Upper lobe of left lung (tissue), 6 donors: ENCODE measurements around the gene PUDP. TPM values are rescaled to one million over a fixed set of nuclear protein-coding genes. Genes with fewer than 3 reads are reported as not detected.

Experiments used
- ATAC-seq, 2 donors: fragments of 200-7000 bp; cut with Tn5 transposase; one replicate each; pipeline ENCODE4 v1.9.1; 2022; ENCODE audit warnings: mild to moderate bottlenecking in 2 of 2, moderate library complexity in 2 of 2; ENCODE audit not compliant: low FRiP score in 2 of 2
- DNase-seq, 2 donors: peaks; one replicate each; pipeline ENCODE4 v3.0.0-alpha.2; 2019 to 2020
- H3K27ac ChIP-seq, 4 donors: fragments of 200-600 bp; sonication (generic); one replicate each; pipeline ENCODE4 v1.5.1; 2016 to 2019
- H3K27me3 ChIP-seq, 4 donors: fragments of 200-600 bp; sonication (generic); one replicate each; pipeline ENCODE4 v1.5.1; 2017 to 2019
- H3K36me3 ChIP-seq, 4 donors: fragments of 200-600 bp; sonication (generic); one replicate each; pipeline ENCODE4 v1.5.1; 2016 to 2019
- H3K4me1 ChIP-seq, 4 donors: fragments of 200-600 bp; sonication (generic); one replicate each; pipeline ENCODE4 v1.5.1; 2018 to 2019
- H3K4me3 ChIP-seq, 4 donors: fragments of 200-600 bp; sonication (generic); one replicate each; pipeline ENCODE4 v1.5.1; 2017 to 2019; ENCODE audit warnings: mild to moderate bottlenecking in 2 of 4, moderate library complexity in 1 of 4
- H3K9me3 ChIP-seq, 4 donors: fragments of 200-600 bp; sonication (generic); one replicate each; pipeline ENCODE4 v1.5.1; 2018 to 2019
- EP300 ChIP-seq, 4 donors: sonication (generic); formaldehyde crosslinking; IDR thresholded peaks; one replicate each; pipeline ENCODE4 v1.5.1; 2017; ENCODE audit warnings: antibody characterized with exemption in 4 of 4, control low read depth in 2 of 4
- POLR2A ChIP-seq, 4 donors: fragments of 450-650 bp; IDR thresholded peaks; one replicate each; pipeline ENCODE4 v1.5.1; 2016 to 2017; ENCODE audit warnings: antibody characterized with exemption in 4 of 4, mild to moderate bottlenecking in 2 of 4
- POLR2AphosphoS5 ChIP-seq, 2 donors: sonication (generic); formaldehyde crosslinking; IDR thresholded peaks; one replicate each; pipeline ENCODE4 v1.5.1; 2017; ENCODE audit warnings: antibody characterized with exemption in 2 of 2
- WGBS, 2 donors: methylation state at CpG; one replicate each; pipeline ENCODE4 v1.1.5; 2017 to 2018; 5-methylcytosine and 5-hydroxymethylcytosine counted together
- total RNA-seq, 6 donors: library from RNA; depleted of rRNA in 4 of 6; stranded (reverse); fragments of >200 nt in 4 of 6; gene quantifications; one replicate each; pipeline versions ENCODE4 v1.1.0 to v1.2.1, GENCODE V29; 2016 to 2021
- TF ChIP-seq, protein P1 (sequence below), 6 experiments: fragments of 450-650 bp in 4 of 6; fragments of 200-600 bp in 2 of 6; sonication (generic) in 2 of 6; IDR thresholded peaks; one replicate each; pipeline ENCODE4 v1.5.1; 2016 to 2019; ENCODE audit warnings: antibody characterized with exemption in 6 of 6
- donor health status: DM: no; HTN: no; CAD: no; lungs with moderate emphysema.
- donor health status: DM: no; HTN: yes; CAD: no; lungs with severe emphysema.

PUDP gene
- total RNA-seq, 6 donors from 2014 or later, result 15.0 to 48.2 (median 25.8) TPM

DNA sequence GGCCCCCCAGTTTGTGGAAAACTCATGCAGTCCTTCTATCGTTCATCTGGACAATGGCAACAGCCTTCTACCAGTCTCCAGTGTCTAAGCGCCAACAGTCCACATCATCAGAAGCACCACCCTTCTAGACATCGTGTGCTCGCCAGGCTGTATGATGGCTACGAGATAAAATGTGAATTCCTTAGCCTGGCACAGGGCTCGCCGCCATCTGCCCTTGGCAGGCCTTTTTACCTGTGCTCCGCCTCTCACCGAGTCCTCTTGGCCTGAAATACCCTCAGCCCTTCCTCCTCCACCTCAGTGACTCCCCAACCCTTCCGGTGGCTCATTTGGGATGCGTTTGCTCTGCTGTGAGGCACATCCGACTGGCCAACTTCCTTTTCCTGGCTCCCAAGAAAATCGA is 16.3 kb downstream of the PUDP start:
- H3K4me1 ChIP-seq, result peaks cover 0 to 31% (median 16%) of the 10 kb centered on the region in 4 donors
- H3K27me3 ChIP-seq, result no peaks in the 10 kb centered on the region
- no peak for ATAC-seq
- H3K36me3 ChIP-seq, result no peaks in the 10 kb centered on the region
- TF ChIP-seq POLR2AphosphoS5 (IDR thresholded peaks at IDR 0.05) (no peak), POLR2A (IDR thresholded peaks at IDR 0.05) (no peak), EP300 (IDR thresholded peaks at IDR 0.05) (no peak)
- TF ChIP-seq, protein P1, sequence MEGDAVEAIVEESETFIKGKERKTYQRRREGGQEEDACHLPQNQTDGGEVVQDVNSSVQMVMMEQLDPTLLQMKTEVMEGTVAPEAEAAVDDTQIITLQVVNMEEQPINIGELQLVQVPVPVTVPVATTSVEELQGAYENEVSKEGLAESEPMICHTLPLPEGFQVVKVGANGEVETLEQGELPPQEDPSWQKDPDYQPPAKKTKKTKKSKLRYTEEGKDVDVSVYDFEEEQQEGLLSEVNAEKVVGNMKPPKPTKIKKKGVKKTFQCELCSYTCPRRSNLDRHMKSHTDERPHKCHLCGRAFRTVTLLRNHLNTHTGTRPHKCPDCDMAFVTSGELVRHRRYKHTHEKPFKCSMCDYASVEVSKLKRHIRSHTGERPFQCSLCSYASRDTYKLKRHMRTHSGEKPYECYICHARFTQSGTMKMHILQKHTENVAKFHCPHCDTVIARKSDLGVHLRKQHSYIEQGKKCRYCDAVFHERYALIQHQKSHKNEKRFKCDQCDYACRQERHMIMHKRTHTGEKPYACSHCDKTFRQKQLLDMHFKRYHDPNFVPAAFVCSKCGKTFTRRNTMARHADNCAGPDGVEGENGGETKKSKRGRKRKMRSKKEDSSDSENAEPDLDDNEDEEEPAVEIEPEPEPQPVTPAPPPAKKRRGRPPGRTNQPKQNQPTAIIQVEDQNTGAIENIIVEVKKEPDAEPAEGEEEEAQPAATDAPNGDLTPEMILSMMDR (IDR thresholded peaks at IDR 0.05), result no peak
- H3K27ac ChIP-seq, result peak overlapping the region; percentile 18 to 77 (median 68)
- H3K4me3 ChIP-seq, result no peak overlapping the region
- WGBS, 2 donors, result 79 to 90% methylated on average over 5 to 13 of the region's 13 CpGs
- no peaks in the 10 kb centered on the region for H3K9me3 ChIP-seq
- DNase-seq, result no peak

DNA sequence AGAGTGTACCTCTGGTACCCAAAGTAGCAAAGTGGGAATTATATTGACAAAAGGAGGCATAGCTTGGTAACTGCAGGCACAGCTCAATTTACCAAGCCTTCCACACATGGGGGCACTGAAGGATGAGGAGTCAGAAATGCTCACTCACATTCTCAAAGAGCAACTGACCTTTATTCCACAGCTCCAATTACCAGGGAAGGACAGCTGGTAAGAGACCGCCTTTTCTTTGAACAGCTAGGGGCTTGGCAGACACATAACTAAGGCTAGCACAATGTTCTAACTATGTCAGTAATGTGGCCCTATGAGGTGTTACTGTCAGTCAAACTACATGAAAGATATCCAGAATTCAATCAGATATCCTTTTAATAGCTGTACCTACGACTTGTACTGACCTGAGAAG is 20.9 kb downstream of the PUDP start:
- ATAC-seq (no peak), DNase-seq (no peak)
- Histone ChIP-seq H3K27me3 (no peaks in the 10 kb centered on the region), H3K9me3 (no peaks in the 10 kb centered on the region), H3K36me3 (no peaks in the 10 kb centered on the region), H3K4me1 (peaks cover 0 to 10% (median 4%) of the 10 kb centered on the region in 4 donors), H3K4me3 (no peak overlapping the region), H3K27ac (no peak overlapping the region)
- WGBS, 2 donors, result 82 to 88% methylated on average over 2 of the region's 2 CpGs
- TF ChIP-seq POLR2AphosphoS5 (IDR thresholded peaks at IDR 0.05) (no peak), POLR2A (IDR thresholded peaks at IDR 0.05) (no peak)

DNA sequence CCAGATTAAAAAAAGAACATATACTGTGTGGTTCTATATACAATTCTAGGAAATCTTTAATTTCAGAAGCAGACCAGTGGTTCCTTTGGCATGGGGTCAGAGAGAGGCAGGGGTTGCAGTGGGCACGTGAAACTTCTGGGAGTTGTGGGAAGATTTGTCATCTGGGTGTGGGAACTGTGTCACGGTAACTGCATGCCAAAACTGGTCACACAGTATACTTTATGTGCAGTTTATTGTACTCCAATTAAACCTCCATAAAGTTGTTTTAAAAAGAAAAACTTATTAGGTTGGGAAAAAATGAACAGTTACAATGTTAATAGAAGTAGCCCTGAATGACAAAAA is 27.1 kb downstream of the PUDP start:
- ATAC-seq, result no peak
- Histone ChIP-seq H3K4me3 (no peak overlapping the region), H3K27me3 (no peaks in the 10 kb centered on the region), H3K36me3 (no peaks in the 10 kb centered on the region), H3K4me1 (peaks cover 0 to 23% (median 14%) of the 10 kb centered on the region in 4 donors), H3K9me3 (no peaks in the 10 kb centered on the region), H3K27ac (peak overlapping the region in 2 of 4 donors; percentile 1 to 51)
- TF ChIP-seq POLR2A (IDR thresholded peaks at IDR 0.05) (no peak), EP300 (IDR thresholded peaks at IDR 0.05) (no peak), POLR2AphosphoS5 (IDR thresholded peaks at IDR 0.05) (no peak)
- TF ChIP-seq, protein P1 (IDR thresholded peaks at IDR 0.05), result no peak
- no peak for DNase-seq
- WGBS, 2 donors, result 29 to 40% methylated on average over 2 of the region's 2 CpGs

DNA sequence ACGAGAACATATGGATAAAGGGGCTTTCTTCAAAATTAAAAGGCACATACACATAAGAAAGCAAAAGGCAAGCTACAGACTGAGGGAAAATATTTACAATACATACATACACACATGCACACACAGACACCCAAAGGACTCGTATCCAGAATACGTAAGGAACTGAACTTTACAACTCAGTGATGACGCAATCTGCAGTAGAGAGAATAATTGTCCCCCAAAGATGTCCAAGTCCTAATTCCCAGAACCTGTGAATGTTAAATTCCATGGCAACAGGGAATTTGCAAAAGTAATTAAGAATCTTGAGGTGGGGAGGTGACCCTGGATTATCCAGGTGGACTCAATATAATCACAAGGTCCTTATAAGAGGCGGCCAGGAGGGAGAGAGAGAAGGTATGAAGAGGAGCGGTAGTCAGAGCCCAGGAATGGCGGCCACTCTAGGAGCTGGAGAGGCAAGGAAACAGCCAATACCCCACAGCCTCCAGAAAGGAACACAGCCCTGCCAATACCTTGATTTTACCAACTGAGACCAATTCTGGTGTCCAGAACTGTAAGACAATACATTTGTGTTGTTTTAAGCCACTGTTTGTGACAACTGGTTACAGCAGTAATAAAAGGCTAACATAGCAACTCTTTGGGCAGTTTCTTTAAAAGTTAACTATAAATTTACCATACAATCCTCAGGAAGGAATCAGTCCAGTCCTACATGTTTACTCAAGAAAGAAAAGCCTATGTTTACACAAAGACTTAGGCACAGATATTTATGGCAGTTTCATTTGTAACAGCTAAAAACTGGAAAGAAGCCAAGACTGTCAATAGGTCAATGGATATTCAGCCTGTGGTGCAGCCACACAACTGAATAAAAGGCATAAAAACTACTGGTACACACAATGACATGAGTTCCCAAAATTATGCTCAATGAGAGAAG is 27.7 kb downstream of the PUDP start:
- H3K4me3 ChIP-seq, result no peak overlapping the region
- no peaks in the 10 kb centered on the region for H3K36me3 ChIP-seq
- no peaks in the 10 kb centered on the region for H3K27me3 ChIP-seq
- DNase-seq, result no peak
- peak overlapping the region in 2 of 4 donors; percentile 51 to 57 for H3K27ac ChIP-seq
- H3K4me1 ChIP-seq, result peaks cover 0 to 23% (median 14%) of the 10 kb centered on the region in 4 donors
- 77 to 82% methylated on average over 7 of the region's 7 CpGs for WGBS, 2 donors
- no peaks in the 10 kb centered on the region for H3K9me3 ChIP-seq
- no peak for ATAC-seq
- TF ChIP-seq EP300 (IDR thresholded peaks at IDR 0.05), result no peak
- TF ChIP-seq POLR2A (IDR thresholded peaks at IDR 0.05), result no peak
- TF ChIP-seq, protein P1 (IDR thresholded peaks at IDR 0.05), result no peak
- TF ChIP-seq POLR2AphosphoS5 (IDR thresholded peaks at IDR 0.05), result no peak

DNA sequence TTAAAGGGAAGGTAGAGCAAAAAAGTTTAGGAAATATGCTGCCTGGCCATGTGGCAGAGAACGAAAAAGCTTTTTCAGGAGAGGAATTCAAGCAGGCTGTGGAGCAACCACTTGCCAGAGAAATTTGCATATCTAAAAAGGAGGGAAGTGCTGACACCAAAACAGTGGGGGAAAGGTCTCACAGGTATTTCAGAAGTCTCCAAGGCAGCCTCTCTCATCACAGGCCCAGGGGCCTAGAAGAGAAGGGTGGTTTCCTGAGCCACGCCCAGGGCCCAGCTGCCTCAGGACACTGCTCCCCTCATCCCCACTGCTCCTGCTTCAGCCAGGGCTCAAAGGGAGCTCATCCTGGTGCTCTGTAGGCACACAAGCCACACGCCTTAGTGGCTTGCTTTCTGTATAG is 30.4 kb downstream of the PUDP start:
- no peak overlapping the region for H3K4me3 ChIP-seq
- WGBS, 2 donors, result 87 to 97% methylated on average over 3 of the region's 3 CpGs
- no peaks in the 10 kb centered on the region for H3K9me3 ChIP-seq
- no peaks in the 10 kb centered on the region for H3K27me3 ChIP-seq
- TF ChIP-seq POLR2AphosphoS5 (IDR thresholded peaks at IDR 0.05) (no peak), EP300 (IDR thresholded peaks at IDR 0.05) (no peak), POLR2A (IDR thresholded peaks at IDR 0.05) (no peak)
- TF ChIP-seq, protein P1 (IDR thresholded peaks at IDR 0.05), result no peak
- peaks cover 0 to 23% (median 14%) of the 10 kb centered on the region in 4 donors for H3K4me1 ChIP-seq
- DNase-seq (no peak), ATAC-seq (no peak)
- no peaks in the 10 kb centered on the region for H3K36me3 ChIP-seq
- no peak overlapping the region for H3K27ac ChIP-seq
